ENCODE results near the gene GRK4. TPM values are rescaled to one million over a fixed set of nuclear protein-coding genes. Genes with fewer than 3 reads are reported as not detected.
"Not testable (repeated sequence)": the region's sequence is repeated elsewhere in the genome, so short reads cannot be mapped to it uniquely, and the experiment has no call there.

GRK4 gene
- total and polyA plus RNA-seq, 11 donors, result 4.9 to 12.0 (median 9.3) TPM

- peak overlapping the region in 1 of 12 donors; percentile 48 for H3K27ac ChIP-seq
- no peak for TF ChIP-seq POLR2A (IDR thresholded peaks at IDR 0.05)
- TF ChIP-seq, protein P1, sequence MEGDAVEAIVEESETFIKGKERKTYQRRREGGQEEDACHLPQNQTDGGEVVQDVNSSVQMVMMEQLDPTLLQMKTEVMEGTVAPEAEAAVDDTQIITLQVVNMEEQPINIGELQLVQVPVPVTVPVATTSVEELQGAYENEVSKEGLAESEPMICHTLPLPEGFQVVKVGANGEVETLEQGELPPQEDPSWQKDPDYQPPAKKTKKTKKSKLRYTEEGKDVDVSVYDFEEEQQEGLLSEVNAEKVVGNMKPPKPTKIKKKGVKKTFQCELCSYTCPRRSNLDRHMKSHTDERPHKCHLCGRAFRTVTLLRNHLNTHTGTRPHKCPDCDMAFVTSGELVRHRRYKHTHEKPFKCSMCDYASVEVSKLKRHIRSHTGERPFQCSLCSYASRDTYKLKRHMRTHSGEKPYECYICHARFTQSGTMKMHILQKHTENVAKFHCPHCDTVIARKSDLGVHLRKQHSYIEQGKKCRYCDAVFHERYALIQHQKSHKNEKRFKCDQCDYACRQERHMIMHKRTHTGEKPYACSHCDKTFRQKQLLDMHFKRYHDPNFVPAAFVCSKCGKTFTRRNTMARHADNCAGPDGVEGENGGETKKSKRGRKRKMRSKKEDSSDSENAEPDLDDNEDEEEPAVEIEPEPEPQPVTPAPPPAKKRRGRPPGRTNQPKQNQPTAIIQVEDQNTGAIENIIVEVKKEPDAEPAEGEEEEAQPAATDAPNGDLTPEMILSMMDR (IDR thresholded peaks at IDR 0.05), result peak in 3 of 12 donors; percentile 9 to 16 (median 12)
- H3K9me3 ChIP-seq, result no peaks in the 10 kb centered on the region
- no peaks in the 10 kb centered on the region for H3K27me3 ChIP-seq
- intact Hi-C loops (cut with DNase I), result loop anchor here in 1 of 10 donors (5.0 kb wide), 1 partner anchor 192 kb away; no protein-coding TSS in a partner anchor
- H3K4me3 ChIP-seq, result no peak overlapping the region
- H3K4me1 ChIP-seq, result peaks cover 0 to 14% (median 0%) of the 10 kb centered on the region in 12 donors
- ATAC-seq (peak in 2 of 4 donors; percentile 33 to 43), DNase-seq (no peak)
- H3K36me3 ChIP-seq, result peaks cover 2 to 90% (median 80%) of the 10 kb centered on the region in 9 donors
- WGBS, 4 donors, result 88 to 91% (median 90%) methylated on average over 28 to 33 of the region's 33 CpGs
Observed at GRCh38 chr4:2954358-2955185, 8.8 kb upstream of the GRK4 start.

DNA sequence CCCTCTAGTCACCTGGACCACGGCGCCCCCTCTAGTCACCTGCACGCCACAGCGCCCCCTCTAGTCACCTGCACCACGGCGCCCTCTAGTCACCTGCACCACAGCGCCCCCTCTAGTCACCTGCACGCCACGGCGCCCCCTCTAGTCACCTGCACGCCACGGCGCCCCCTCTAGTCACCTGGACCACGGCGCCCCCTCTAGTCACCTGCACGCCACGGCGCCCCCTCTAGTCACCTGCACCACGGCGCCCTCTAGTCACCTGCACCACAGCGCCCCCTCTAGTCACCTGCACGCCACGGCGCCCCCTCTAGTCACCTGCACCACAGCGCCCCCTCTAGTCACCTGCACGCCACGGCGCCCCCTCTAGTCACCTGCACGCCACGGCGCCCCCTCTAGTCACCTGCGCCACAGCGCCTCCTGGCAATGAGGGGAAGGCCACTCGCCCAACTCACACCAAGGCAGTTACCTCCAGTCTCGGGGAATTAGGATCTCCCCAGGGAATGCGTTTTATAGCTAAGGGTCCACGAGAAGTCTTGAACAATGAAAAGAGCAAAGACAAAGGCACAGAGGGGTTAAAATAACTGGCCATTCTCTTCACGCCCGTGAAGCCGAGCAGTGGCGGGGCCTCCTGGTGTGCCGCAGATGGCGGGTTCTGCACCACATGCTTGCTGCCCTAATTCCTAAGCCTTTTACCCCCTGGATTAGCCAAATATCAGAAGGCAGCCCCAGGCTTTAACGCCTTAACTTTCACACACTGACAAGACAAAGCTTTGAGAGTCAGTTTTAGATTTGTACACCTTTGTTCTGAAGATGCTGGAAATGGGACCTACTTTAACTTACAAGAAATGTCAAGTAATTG is 8.0 kb upstream of the GRK4 start:
- DNase-seq; H3K27ac ChIP-seq; H3K9me3 ChIP-seq; H3K27me3 ChIP-seq; ATAC-seq; intact Hi-C loops (cut with DNase I); H3K4me3 ChIP-seq: not testable (repeated sequence)
- 95 to 98% (median 96%) methylated on average over 19 to 44 of the region's 44 CpGs for WGBS, 4 donors
- Histone ChIP-seq H3K4me1 (peaks cover 0 to 14% (median 0%) of the 10 kb centered on the region in 12 donors), H3K36me3 (peaks cover 2 to 83% (median 72%) of the 10 kb centered on the region in 9 donors)

DNA sequence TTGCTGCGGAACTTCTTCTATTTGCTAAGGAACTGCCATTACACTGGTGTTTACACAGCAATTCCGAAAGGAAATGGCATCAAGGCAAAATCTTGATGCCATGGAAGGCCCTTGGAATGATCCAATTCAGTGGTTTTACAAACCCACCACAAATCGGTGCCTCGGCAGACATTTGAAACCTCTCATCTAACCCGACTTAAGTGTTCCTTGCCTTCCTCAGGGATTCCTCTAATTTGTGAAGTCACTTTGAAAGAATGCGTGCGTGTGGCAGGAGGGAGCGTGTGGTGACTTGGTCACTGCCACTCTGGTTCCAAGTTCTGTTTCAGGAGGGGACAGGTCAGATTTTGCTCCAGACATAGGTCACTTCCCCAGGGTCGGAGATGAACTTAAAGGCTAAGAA is 4.9 kb upstream of the GRK4 start:
- Histone ChIP-seq H3K36me3 (peaks cover 2 to 53% (median 42%) of the 10 kb centered on the region in 9 donors), H3K27ac (no peak overlapping the region), H3K4me3 (no peak overlapping the region), H3K9me3 (no peaks in the 10 kb centered on the region), H3K4me1 (peaks cover 4 to 26% (median 16%) of the 10 kb centered on the region in 12 donors), H3K27me3 (no peaks in the 10 kb centered on the region)
- WGBS, 4 donors, result 69 to 78% (median 76%) methylated on average over 9 of the region's 9 CpGs
- no peak for TF ChIP-seq POLR2A (IDR thresholded peaks at IDR 0.05)
- TF ChIP-seq, protein P1 (IDR thresholded peaks at IDR 0.05), result no peak
- DNase-seq, result no peak
- no peak for ATAC-seq
- intact Hi-C loops (cut with DNase I), result no loop called here

DNA sequence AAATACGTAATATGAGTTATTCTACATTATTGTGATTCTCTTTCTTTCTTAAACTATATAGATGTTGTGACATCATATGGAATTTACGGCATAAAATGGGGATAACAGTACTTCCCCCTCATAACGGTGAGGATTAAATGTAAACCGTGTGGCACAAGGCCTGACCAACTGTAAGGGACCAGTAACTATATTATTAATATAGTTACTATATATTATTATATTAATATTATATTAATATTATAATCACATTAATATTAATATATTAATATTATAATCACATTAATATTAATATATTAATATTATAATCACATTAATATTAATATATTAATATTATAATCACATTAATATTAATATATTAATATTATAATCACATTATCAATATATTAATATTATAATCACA is 2.9 kb upstream of the GRK4 start:
- H3K27me3 ChIP-seq, DNase-seq, H3K27ac ChIP-seq, H3K9me3 ChIP-seq, ATAC-seq, H3K4me3 ChIP-seq: not testable (repeated sequence)
- Histone ChIP-seq H3K4me1 (peaks cover 4 to 30% (median 23%) of the 10 kb centered on the region in 12 donors), H3K36me3 (peaks cover 0 to 39% (median 30%) of the 10 kb centered on the region in 9 donors)
- intact Hi-C loops (cut with DNase I), result loop anchor here in 4 of 10 donors (5.0 to 10.0 kb wide), 4 partner anchors 77 to 716 kb away; partner anchors contain the start of genes CFAP99 (in 3 of the 4), ZFYVE28 (in 3 of the 4), HAUS3 (in 1 of the 4) and POLN (in 1 of the 4)
- WGBS, 4 donors, result 92 to 95% (median 93%) methylated on average over 4 of the region's 4 CpGs

Data from heart left ventricle (tissue), 16 donors.